Measurements from ENCODE around the gene SHROOM1.
"Not testable (repeated sequence)": the region's sequence is repeated elsewhere in the genome, so short reads cannot be mapped to it uniquely, and the experiment has no call there.

The SHROOM1 gene, protein sequence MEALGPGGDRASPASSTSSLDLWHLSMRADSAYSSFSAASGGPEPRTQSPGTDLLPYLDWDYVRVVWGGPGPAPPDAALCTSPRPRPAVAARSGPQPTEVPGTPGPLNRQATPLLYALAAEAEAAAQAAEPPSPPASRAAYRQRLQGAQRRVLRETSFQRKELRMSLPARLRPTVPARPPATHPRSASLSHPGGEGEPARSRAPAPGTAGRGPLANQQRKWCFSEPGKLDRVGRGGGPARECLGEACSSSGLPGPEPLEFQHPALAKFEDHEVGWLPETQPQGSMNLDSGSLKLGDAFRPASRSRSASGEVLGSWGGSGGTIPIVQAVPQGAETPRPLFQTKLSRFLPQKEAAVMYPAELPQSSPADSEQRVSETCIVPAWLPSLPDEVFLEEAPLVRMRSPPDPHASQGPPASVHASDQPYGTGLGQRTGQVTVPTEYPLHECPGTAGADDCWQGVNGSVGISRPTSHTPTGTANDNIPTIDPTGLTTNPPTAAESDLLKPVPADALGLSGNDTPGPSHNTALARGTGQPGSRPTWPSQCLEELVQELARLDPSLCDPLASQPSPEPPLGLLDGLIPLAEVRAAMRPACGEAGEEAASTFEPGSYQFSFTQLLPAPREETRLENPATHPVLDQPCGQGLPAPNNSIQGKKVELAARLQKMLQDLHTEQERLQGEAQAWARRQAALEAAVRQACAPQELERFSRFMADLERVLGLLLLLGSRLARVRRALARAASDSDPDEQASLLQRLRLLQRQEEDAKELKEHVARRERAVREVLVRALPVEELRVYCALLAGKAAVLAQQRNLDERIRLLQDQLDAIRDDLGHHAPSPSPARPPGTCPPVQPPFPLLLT

GRCh38 chr5:132830436-132831094 is at the start of gene SHROOM1:
TSS of gene SHROOM1 (minus strand) at chr5:132830647. CDS start at chr5:132826140, 4,507 bp downstream.
- peak; percentile 84 for DNase-seq (ENCODE audit: low spot score)

- DNase-seq (ENCODE audit: low spot score): no peak
Measured at GRCh38 chr5:132877938-132878337, 47.5 kb upstream of the SHROOM1 start.

DNA sequence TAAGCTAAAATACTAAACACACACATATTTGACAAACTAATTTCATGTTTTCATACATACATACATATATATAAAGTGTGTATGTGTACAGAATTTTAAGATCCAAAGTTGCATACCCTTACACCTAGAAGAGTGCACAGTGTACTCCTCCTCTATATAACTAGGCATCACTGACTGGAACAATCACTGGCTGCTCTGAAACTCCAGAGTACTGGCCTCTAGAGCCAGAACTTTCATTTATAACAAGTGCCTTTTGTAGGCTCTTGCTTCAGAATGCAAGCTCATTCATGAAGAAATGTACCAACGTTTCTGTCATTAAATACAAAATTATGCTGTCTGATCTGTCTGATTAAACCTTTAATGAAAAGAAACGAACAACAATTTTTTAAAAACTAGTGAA is 47.0 kb upstream of the SHROOM1 start:
- DNase-seq (ENCODE audit: low spot score): no peak

- DNase-seq (ENCODE audit: low spot score): no peak
Measured at GRCh38 chr5:132876020-132876759, 45.7 kb upstream of the SHROOM1 start.

- no peak for DNase-seq (ENCODE audit: low spot score)
Measured at GRCh38 chr5:132873930-132874271, 43.5 kb upstream of the SHROOM1 start.

GRCh38 chr5:132873119-132873929 is 42.9 kb upstream of the SHROOM1 start, which contains the start of gene LEAP2:
TSS of gene LEAP2 (plus strand) at chr5:132873668. CDS start at chr5:132873695, 27 bp downstream.
- no peak for DNase-seq (ENCODE audit: low spot score)

DNA sequence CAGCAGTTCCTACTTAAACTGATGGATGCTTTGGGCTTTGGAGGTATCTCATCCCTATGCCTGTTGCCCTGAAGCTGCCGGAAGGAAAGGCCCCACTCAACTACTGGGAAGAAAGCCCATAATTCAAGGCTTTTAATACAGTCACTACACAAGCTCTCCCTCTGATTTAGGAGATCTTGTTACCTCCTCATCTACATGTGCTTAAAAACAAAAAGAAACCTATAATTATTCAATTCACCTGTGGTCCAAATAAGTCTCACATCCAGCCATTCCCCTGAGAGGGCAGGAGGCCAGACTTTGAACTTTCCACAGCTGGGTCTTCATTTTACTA is 42.3 kb upstream of the SHROOM1 start:
- no peak for DNase-seq (ENCODE audit: low spot score)

GRCh38 chr5:132871459-132872284 is 41.2 kb upstream of the SHROOM1 start:
- no peak for DNase-seq (ENCODE audit: low spot score)

- DNase-seq (ENCODE audit: low spot score): no peak
Measured at GRCh38 chr5:132870801-132871200, 40.4 kb upstream of the SHROOM1 start.

DNA sequence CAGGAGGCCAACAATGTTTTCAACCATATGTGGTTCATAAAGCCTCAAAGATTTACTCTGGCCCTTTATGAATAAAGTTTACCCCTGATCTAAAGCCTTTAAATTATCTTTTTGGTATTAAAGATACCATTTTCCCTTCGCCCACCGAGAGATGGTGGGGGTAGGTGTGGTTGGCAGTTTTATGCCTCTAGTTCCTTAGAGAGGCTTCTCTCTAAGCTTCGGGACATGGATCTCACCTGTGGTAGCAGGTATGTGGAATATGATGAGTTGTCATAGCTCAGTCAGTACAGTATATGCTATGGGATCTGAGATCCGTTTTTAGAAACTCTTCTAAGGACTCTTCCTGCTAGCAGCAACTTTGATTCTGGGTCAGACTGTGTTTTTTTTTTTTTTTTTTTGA is 38.3 kb upstream of the SHROOM1 start:
- DNase-seq (ENCODE audit: low spot score): no peak

- DNase-seq (ENCODE audit: low spot score): no peak
Measured at GRCh38 chr5:132867046-132867451, 36.6 kb upstream of the SHROOM1 start.

- peak; percentile 84 for DNase-seq (ENCODE audit: low spot score)
Measured at GRCh38 chr5:132866342-132867045, 36.0 kb upstream of the SHROOM1 start, which contains the start of the genes GDF9 and UQCRQ. TSS of gene GDF9 (minus strand) at chr5:132866469. CDS start at chr5:132864533, 1,936 bp downstream. TSS of gene UQCRQ (plus strand) at chr5:132866642. CDS start at chr5:132866882, 240 bp downstream.

DNA sequence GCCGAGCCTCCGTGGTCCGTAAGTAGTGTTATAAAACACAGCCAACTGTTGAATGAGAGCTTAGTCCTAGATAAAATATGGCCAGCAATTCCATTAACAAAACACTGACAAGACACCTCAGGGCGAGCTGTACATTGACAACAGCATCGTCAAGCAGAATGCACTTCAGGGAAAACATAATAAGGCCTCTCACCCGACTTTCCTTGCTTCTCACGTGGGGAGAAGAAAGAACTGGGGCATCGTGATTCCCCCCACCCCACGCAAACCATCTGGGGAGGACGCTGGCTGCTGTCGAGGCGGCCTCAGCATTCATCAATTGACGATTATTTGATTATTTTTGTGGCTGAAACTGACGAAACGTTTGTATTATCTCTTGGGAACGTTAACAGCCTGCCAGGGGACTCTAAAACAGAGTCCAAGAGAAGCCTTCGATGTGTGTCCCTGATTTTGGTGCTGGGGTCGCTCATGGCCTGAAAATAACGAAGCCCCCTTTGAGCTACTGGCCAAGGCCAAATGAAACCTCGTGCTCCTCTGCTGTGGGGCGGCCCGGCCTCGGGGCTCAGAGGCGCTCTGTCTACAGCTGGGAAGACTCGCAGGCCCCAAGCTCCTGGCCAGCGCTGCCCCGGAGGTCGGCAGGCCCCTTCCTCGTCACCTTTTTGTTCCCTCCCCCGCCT is 35.4 kb upstream of the SHROOM1 start:
- DNase-seq (ENCODE audit: low spot score): no peak

DNA sequence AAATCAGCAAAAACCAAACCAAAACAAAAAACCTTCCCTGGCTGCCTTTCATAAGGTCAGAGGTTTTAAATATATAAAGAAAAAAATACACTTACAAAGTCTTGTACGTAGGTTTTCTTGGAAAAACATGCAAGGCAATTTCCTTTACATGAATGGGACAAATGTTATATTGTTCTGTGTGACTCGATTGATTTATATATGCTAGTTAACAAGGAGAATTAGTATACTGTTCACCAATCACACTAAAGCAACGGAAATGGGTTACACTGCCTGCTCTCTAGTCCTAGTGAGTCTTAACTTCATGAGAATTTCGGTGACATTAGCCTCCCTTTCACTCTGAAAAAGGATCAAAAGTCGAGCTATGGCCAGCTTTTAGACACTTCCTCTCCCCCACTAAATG is 30.3 kb upstream of the SHROOM1 start:
- no peak for DNase-seq (ENCODE audit: low spot score)

- no peak for DNase-seq (ENCODE audit: low spot score)
Measured at GRCh38 chr5:132859889-132860437, 29.5 kb upstream of the SHROOM1 start.

DNA sequence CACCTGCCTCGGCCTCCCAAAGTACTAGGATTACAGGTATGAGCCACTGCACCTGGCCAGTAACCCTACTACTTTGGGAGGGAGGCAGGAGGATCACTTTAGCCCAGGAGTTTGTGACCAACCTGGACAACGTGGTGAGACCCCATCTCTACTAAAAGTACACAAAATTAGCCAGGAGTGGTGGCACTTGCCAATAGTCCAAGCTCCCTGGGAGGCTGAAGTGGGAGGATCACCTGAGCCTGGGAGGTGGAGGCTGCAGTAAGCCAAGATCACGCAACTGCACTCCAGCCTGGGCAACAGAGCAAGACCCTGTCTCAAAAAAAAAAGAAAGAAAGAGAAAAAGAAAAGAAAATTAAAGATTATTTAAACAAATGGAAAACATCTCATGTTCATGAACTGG is 25.6 kb upstream of the SHROOM1 start:
- no peak for DNase-seq (ENCODE audit: low spot score)

DNA sequence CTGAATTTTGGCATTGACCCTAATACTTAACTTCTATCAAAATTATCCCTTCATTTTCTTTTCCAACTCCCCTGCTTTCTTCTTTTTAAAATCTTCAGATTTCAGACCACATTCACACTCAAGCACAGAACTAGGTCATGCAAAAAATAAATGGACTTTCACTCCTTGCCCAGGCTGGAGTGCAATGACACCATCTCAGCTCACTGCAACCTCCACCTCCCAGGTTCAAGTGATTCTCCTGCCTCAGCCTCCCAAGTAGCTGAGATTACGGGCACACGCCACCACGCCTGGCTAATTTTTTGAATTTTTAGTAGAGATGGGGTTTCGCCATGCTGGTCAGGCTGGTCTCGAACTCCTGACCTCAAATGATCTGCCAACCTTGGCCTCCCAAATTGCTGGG is 24.5 kb upstream of the SHROOM1 start:
- not testable (repeated sequence) for DNase-seq (ENCODE audit: low spot score)

DNA sequence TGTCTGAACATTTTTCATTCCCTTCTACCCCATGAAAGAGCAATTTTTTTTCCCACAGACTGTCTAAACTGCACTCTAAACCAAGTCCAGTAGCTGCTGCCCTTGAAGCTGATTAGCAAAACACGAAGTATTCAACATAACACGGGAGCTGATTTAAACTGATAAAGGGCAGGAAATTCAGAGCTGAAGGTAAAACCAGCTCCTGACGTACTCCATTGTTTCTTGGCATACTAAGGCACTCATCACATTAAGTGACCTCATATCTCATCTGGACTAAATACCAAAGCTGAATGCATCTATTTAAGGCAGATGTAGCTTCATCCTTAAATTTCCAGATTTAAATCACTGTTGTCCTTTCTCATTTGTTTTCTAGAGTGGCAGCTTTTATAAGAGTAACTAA is 23.9 kb upstream of the SHROOM1 start:
- no peak for DNase-seq (ENCODE audit: low spot score)

Measured in HuH-7.5 (cell line).